ENCODE results near the gene TTLL11.

TTLL11 gene

DNA sequence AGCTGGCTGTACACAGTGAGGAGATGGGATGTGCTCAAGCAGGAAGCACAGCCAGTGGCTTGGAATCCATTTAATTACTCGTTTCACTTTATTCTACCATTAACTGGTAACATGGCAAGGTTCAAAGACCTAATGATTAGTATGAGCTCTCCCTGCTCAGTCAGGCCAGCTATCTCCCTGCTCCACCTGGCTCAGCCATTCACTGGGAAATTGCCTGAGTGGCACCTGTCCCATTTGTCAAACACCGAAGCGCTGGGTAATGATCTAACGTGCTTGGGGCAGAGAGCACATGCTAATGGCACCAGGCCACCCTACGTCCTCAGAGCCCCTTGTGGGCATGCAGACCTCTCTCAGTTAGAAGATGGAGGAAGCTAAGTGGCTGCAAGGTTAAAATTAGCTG lies 162.2 kb downstream of the TTLL11 start:
- DNase-seq = no peak

- no peak for DNase-seq
These were observed 162.9 kb downstream of the TTLL11 start for GRCh38 chr9:121929893-121930875.

DNA sequence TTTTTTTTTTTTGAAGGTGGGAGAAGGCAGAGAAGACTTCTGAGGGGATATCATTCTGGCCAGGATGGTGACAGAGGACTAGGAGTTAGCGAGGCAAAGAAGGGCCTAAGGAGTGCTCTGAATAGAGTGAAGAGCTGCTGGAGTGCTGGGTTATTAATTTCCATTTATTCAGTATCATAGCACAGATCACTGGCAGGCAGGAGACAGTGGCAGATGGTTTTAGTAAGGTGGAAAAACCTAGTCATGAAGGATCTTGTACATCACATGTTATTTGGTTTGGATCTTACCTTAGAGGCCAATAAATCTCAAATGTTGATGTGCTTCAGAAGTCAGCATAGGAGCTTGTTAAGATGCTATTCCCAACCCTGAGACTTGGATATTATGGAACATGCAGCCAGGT lies 165.5 kb downstream of the TTLL11 start:
- no peak for DNase-seq

GRCh38 chr9:121927081-121927480 lies 166.0 kb downstream of the TTLL11 start:
- no peak for DNase-seq

DNA sequence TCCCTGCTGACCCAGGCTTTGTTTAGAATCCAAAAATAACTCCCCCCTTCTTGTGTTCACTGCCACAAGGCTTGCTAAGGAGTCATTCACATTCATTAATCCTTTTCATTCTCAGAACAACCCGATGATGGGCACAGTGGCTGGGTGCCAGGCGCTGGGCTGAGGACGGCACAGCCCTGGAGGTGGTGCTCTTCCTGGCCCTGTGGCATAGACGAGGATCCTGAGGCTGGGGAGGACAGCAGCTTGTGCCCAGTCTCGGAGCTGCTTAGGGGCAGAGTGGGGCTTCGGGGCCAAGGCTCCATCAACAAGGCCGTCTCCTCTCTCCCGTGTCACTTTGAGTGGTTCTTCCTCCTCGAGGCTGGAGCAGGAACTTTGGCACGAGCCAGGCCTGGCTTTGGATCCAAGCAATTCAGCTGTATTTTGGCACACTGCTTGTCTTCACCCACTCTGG lies 166.7 kb downstream of the TTLL11 start:
- DNase-seq = no peak

- no peak for DNase-seq
These were observed 167.2 kb downstream of the TTLL11 start for GRCh38 chr9:121925935-121926334.

DNA sequence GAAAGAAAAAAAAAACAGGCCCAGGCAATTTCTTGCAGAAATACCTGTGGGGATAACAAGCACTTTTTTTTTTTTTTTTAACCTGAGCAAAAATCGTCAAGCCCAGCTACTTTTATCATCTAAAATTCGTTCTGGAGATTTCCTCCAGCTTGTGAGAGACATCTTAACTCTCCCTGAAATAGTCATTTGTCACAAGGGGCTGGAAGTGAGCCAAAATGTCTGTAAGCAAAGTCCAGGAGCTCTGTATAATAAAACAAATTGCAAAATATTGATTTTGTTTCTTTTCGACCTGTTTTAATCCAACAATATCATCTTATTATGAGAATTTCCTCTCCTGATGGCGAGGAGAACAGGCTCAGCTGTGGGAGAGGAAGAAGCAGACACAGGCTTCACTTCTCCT lies 168.4 kb downstream of the TTLL11 start:
- DNase-seq = no peak

GRCh38 chr9:121921444-121921843 lies 171.7 kb downstream of the TTLL11 start:
- no peak for DNase-seq

DNA sequence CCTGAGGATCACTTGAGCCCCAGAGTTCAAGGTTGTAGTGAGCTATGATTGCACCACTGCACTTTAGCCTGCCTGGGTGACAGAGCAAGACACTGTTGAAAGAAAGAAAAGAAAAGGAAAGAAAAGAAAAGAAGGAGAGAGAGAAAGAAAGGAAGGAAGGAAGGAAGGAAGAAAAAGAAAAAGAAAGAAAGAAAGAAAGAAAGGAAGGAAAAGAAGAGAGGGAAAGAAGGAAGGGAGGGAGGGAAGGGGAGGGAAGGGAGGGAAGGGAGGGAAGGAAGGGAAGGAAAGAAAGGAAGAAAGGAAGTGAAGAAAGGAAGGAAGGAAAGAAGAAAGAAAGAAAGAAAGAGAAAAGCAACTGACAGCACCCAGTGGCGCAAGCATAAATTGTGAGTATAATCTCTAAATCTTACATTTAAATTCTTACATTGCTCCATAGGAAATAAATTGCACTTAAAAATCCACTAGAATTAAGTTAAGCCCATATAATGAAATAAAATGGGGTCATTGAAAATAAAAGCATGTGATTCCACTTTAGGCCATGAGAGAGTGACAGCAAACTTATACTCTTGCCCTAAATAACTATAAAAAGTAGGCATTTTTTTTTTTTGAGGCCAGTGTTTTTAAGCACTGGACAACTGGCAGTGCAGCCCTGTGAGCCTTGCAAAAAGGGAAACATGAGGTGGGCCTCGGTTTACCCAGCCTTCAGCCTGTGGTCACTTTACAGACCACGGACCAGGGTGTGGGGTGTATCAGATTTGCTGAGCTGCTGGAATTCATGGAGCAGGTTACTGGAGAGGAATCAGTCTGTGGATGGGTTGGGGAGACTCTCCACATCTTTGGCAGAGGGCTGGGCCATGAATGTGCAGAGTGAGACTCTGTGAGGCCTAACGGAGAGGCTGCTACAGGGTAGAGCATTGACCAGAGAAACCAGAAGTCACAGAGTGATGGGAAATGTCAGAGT lies 175.5 kb downstream of the TTLL11 start:
- no peak for DNase-seq

GRCh38 chr9:121915304-121915625 lies 177.8 kb downstream of the TTLL11 start:
- DNase-seq = no peak

- no peak for DNase-seq
These were observed 178.4 kb downstream of the TTLL11 start for GRCh38 chr9:121914604-121915303.

GRCh38 chr9:121914017-121914595 lies 179.0 kb downstream of the TTLL11 start:
- no peak for DNase-seq

GRCh38 chr9:121912812-121913627 lies 180.1 kb downstream of the TTLL11 start:
- no peak for DNase-seq

GRCh38 chr9:121910491-121911040 lies 182.5 kb downstream of the TTLL11 start:
- DNase-seq = no peak

DNA sequence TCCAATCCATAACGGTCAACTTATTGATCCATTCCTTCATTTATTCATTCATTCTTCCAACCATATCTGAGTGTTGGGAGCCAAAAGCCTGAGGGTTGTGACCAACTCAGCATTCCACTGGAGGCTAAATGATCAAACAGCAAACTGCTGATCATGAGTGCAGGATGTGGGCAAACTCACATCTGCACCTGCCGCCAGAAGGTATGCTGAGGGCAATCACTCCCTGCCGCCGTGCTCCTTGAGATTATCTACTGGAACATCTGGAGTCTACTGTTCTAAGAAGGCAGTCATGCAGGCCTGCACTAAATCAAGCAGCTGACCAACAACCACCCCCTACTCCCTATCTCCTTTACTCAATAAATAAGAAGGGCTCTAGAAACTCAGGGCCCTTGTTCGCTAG lies 184.0 kb downstream of the TTLL11 start:
- no peak for DNase-seq

DNA sequence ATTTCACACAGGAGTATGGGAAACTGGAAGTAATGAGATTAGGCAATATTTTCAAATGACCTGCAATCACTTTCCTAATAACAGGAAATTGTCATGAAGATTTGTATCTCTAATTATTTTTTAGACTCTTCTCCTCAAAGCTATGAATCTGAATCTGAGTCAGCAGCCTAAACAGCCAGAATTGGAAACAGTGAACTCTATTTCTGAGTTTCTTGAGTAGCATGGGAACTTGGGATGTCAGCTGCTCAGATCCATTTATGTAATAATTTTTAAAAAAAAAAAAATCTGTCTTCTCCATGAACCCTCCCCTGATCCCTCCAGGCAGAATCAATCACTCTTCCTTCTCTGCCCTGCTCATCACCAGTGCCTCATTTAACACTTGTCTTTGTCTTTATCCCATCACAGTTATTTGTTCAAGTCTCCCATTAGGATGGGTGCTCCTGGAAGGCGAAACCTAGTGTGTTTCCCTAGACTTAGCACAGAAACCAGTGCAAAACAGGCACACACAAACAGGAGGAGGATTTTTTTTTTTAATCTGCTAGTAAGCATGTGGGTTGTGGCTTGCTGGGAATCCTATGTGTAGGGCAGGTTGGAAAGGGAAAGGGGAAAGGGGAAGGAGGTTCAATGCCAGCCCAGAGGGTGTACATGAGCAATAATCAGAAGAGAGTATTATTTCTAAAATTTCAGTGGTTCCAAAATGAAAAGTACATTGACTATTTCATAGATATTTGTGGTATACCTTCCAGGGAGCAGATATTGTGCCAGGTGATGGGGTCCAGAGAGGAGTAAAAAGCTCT lies 186.8 kb downstream of the TTLL11 start:
- DNase-seq = no peak

DNA sequence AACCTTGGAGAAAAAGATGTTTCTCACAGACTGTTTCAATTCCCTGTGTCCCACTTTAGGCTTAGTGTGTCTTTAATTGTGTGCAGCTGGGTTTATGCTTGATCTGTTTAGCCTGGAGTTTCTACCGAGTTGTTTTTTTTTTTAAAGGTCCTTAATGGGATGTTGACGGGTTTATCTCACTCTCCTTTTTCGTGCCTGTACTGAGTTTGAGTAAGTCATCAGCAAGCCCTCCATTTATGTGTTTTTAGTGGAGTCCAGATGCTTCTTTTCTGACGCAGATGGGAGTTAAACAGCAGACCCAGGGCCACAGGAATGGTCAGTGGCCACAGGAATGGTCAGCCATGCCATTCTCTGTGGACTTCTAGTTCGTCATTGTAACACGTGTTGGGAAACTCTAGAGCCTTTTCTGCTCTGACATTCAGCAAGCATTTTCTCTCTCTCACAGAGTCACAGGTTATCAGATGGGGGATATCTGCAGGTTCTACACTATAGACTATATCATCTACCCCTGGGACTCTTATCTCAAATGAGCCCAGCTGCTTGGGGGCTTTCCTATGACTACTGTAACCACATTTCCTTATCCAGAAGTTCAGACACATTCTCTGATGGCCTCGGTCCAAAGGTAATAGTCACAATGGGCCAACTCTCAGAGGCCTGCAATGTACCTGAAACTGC lies 190.5 kb downstream of the TTLL11 start:
- no peak for DNase-seq

GRCh38 chr9:121901616-121902015 lies 191.5 kb downstream of the TTLL11 start:
- DNase-seq = no peak

GRCh38 chr9:121900163-121900562 lies 192.9 kb downstream of the TTLL11 start:
- DNase-seq = no peak

- DNase-seq = no peak
These were observed 194.3 kb downstream of the TTLL11 start for GRCh38 chr9:121898856-121899255.
